Mesenchymal stem cell (in vitro differentiated cells and primary cell): ENCODE results near the gene NCCRP1.
A peak's percentile ranks its signal among the peaks of the same experiment; 100 is the strongest.

ENCODE experiments used
- DNase-seq: peaks from one replicate; pipeline ENCODE4 v3.0.0-alpha.2; 2013
- H2AFZ ChIP-seq: one replicate; pipeline ENCODE4 v1.6.1; 2013; ENCODE audit warnings: low read depth, mild to moderate bottlenecking, control low read depth, inconsistent platforms, low read length, moderate library complexity
- H2AK5ac ChIP-seq: 2 replicates; pipeline ENCODE4 v1.6.1; 2013; ENCODE audit warnings: low read length, moderate library complexity, mild to moderate bottlenecking, inconsistent platforms; ENCODE audit not compliant: severe bottlenecking
- H2BK120ac ChIP-seq: one replicate; pipeline ENCODE4 v1.6.1; 2013; ENCODE audit warnings: low read depth, mild to moderate bottlenecking, inconsistent platforms, low read length, moderate library complexity
- H2BK12ac ChIP-seq, 2 experiments: one replicate each; pipeline ENCODE4 v1.6.1; 2013; ENCODE audit warnings: inconsistent platforms in 2 of 2, low read length in 2 of 2, mild to moderate bottlenecking in 2 of 2, moderate library complexity in 2 of 2, control low read depth in 1 of 2
- H2BK15ac ChIP-seq: one replicate; pipeline ENCODE4 v1.6.1; 2013; ENCODE audit warnings: mild to moderate bottlenecking, low read depth, inconsistent platforms; ENCODE audit not compliant: poor library complexity, severe bottlenecking
- H2BK5ac ChIP-seq: 2 replicates; pipeline ENCODE4 v1.6.1; 2013; ENCODE audit warnings: low read depth, mild to moderate bottlenecking, low read length, control low read depth, inconsistent platforms; ENCODE audit not compliant: poor library complexity, severe bottlenecking
- H3K14ac ChIP-seq, 2 experiments: one replicate each; pipeline ENCODE4 v1.6.1; 2013; ENCODE audit warnings: inconsistent platforms in 2 of 2, low read length in 2 of 2, control low read depth in 1 of 2, mild to moderate bottlenecking in 1 of 2, moderate library complexity in 1 of 2
- H3K18ac ChIP-seq, 2 experiments: one replicate each; pipeline ENCODE4 v1.6.1; 2013; ENCODE audit warnings: inconsistent platforms in 2 of 2, low read length in 2 of 2, control low read depth in 1 of 2, low read depth in 1 of 2, mild to moderate bottlenecking in 1 of 2
- H3K23ac ChIP-seq, 2 experiments: one replicate each; pipeline ENCODE4 v1.6.1; 2013; ENCODE audit warnings: inconsistent platforms in 2 of 2, low read length in 2 of 2, mild to moderate bottlenecking in 2 of 2, moderate library complexity in 2 of 2, control low read depth in 1 of 2
- H3K27ac ChIP-seq: 2 replicates; pipeline ENCODE4 v1.5.1; 2013; ENCODE audit warnings: mild to moderate bottlenecking, moderate library complexity, low read length, control low read depth, inconsistent platforms; ENCODE audit not compliant: poor library complexity, severe bottlenecking
- H3K27me3 ChIP-seq, 2 experiments: 2 replicates each; pipeline versions ENCODE4 v1.6.1 to v1.7.0; 2013; ENCODE audit warnings: low read length in 2 of 2, mild to moderate bottlenecking in 2 of 2, moderate library complexity in 2 of 2, control low read depth in 1 of 2, inconsistent platforms in 1 of 2; ENCODE audit not compliant: control insufficient read depth in 1 of 2, insufficient read depth in 1 of 2
- H3K36me3 ChIP-seq, 2 experiments: 2 replicates each; pipeline versions ENCODE4 v1.6.1 to v1.7.0; 2013; ENCODE audit warnings: low read length in 2 of 2, control low read depth in 1 of 2, inconsistent platforms in 1 of 2, low read depth in 1 of 2, mild to moderate bottlenecking in 1 of 2; ENCODE audit not compliant: insufficient read depth in 2 of 2, control insufficient read depth in 1 of 2
- H3K4ac ChIP-seq, 2 experiments: one replicate each; pipeline ENCODE4 v1.6.1; 2013; ENCODE audit warnings: inconsistent platforms in 2 of 2, low read length in 2 of 2, mild to moderate bottlenecking in 2 of 2, moderate library complexity in 2 of 2, control low read depth in 1 of 2, low read depth in 1 of 2
- H3K4me1 ChIP-seq: 2 replicates; pipeline ENCODE4 v1.6.1; 2013; ENCODE audit warnings: low read depth, low read length, control low read depth; ENCODE audit not compliant: control insufficient read depth, insufficient read depth
- H3K4me2 ChIP-seq: 2 replicates; pipeline ENCODE4 v1.6.1; 2013; ENCODE audit warnings: low read length, mild to moderate bottlenecking, inconsistent platforms; ENCODE audit not compliant: poor library complexity, severe bottlenecking
- H3K4me3 ChIP-seq, 2 experiments: 2 replicates each; pipeline versions ENCODE4 v1.5.1 to v1.7.0; 2013; ENCODE audit warnings: low read length in 2 of 2, mild to moderate bottlenecking in 2 of 2, control low read depth in 1 of 2, low read depth in 1 of 2; ENCODE audit not compliant: insufficient read depth in 1 of 2
- H3K79me1 ChIP-seq: replicated peaks from 2 replicates; pipeline ENCODE4 v1.6.1; 2013; ENCODE audit warnings: mild to moderate bottlenecking, control low read depth, low read length, inconsistent platforms; ENCODE audit not compliant: poor library complexity, severe bottlenecking
- H3K9ac ChIP-seq: 2 replicates; pipeline ENCODE4 v1.7.0; 2013; ENCODE audit warnings: mild to moderate bottlenecking, low read length, moderate library complexity
- H3K9me3 ChIP-seq: 2 replicates; pipeline ENCODE4 v1.7.0; 2013; ENCODE audit warnings: mild to moderate bottlenecking, low read length; ENCODE audit not compliant: control insufficient read depth
- H4K8ac ChIP-seq: one replicate; pipeline ENCODE4 v1.6.1; 2013; ENCODE audit warnings: inconsistent platforms, mild to moderate bottlenecking, low read length, moderate library complexity
- H4K91ac ChIP-seq: one replicate; pipeline ENCODE4 v1.6.1; 2013; ENCODE audit warnings: mild to moderate bottlenecking, low read length, inconsistent platforms
- WGBS: methylation state at CpG from one replicate; pipeline ENCODE4 v1.1.7; 2013; ENCODE audit warnings: mixed read lengths; 5-methylcytosine and 5-hydroxymethylcytosine counted together

Gene NCCRP1

GRCh38 chr19:39155114-39155700 lies 41.6 kb upstream of the NCCRP1 start:
- no peaks in the 10 kb centered on the region for H3K9me3 ChIP-seq
- no peak overlapping the region for H3K4ac ChIP-seq
- H3K9ac ChIP-seq: no peak overlapping the region
- DNase-seq: no peak
- H3K27me3 ChIP-seq: no peaks in the 10 kb centered on the region
- peaks cover 0 to 41% of the 10 kb centered on the region in 2 experiments for H3K36me3 ChIP-seq
- H2BK15ac ChIP-seq: no peak overlapping the region
- H3K23ac ChIP-seq: no peak overlapping the region
- no peak overlapping the region for H3K4me2 ChIP-seq
- no peak overlapping the region for H2BK5ac ChIP-seq
- peaks cover 71% of the 10 kb centered on the region for H3K79me1 ChIP-seq
- no peak overlapping the region for H3K18ac ChIP-seq
- H3K14ac ChIP-seq: no peak overlapping the region
- H2BK12ac ChIP-seq: no peak overlapping the region
- H3K4me1 ChIP-seq: peaks cover 42% of the 10 kb centered on the region
- H3K4me3 ChIP-seq: no peak overlapping the region
- H2BK120ac ChIP-seq: no peak overlapping the region
- no peak overlapping the region for H2AK5ac ChIP-seq
- H2AFZ ChIP-seq: no peak overlapping the region
- no peak overlapping the region for H4K8ac ChIP-seq
- H3K27ac ChIP-seq: no peak overlapping the region
- 88% methylated on average over 11 of the region's 11 CpGs for WGBS
- no peak overlapping the region for H4K91ac ChIP-seq

- Histone ChIP-seq H4K8ac (no peak overlapping the region), H3K4me3 (no peak overlapping the region), H3K79me1 (peaks cover 69% of the 10 kb centered on the region), H2BK5ac (no peak overlapping the region), H2BK15ac (no peak overlapping the region), H2AK5ac (no peak overlapping the region), H3K36me3 (peaks cover 0 to 39% of the 10 kb centered on the region in 2 experiments), H3K14ac (no peak overlapping the region), H3K9me3 (no peaks in the 10 kb centered on the region), H3K9ac (no peak overlapping the region), H3K27ac (no peak overlapping the region), H4K91ac (no peak overlapping the region), H2BK120ac (no peak overlapping the region), H3K27me3 (no peaks in the 10 kb centered on the region), H3K4ac (no peak overlapping the region), H2BK12ac (peak overlapping the region in 1 of 2 experiments; percentile 6), H3K4me2 (no peak overlapping the region), H3K4me1 (peaks cover 39% of the 10 kb centered on the region), H3K23ac (no peak overlapping the region), H2AFZ (no peak overlapping the region), H3K18ac (no peak overlapping the region)
- WGBS: 94% methylated on average over 15 of the region's 15 CpGs
- no peak for DNase-seq
Measured at GRCh38 chr19:39155741-39156140, 41.0 kb upstream of the NCCRP1 start.

GRCh38 chr19:39156326-39157230 lies 40.2 kb upstream of the NCCRP1 start:
- Histone ChIP-seq H2BK5ac (no peak overlapping the region), H2BK120ac (no peak overlapping the region), H3K23ac (no peak overlapping the region), H3K27ac (no peak overlapping the region), H3K36me3 (peaks cover 0 to 38% of the 10 kb centered on the region in 2 experiments), H2AFZ (no peak overlapping the region), H3K4me3 (peak overlapping the region in 1 of 2 experiments; percentile 62), H3K14ac (peak overlapping the region in 1 of 2 experiments; percentile 61), H3K79me1 (peaks cover 70% of the 10 kb centered on the region), H3K18ac (peak overlapping the region; percentile 30 to 38), H2AK5ac (no peak overlapping the region), H3K4me1 (peaks cover 38% of the 10 kb centered on the region), H3K27me3 (no peaks in the 10 kb centered on the region), H3K4me2 (no peak overlapping the region), H2BK15ac (no peak overlapping the region), H2BK12ac (peak overlapping the region in 1 of 2 experiments; percentile 7), H3K9me3 (no peaks in the 10 kb centered on the region), H3K9ac (peak overlapping the region; percentile 33), H4K91ac (peak overlapping the region; percentile 61), H4K8ac (peak overlapping the region; percentile 83), H3K4ac (no peak overlapping the region)
- WGBS: 77% methylated on average over 21 of the region's 24 CpGs
- DNase-seq: no peak
